Measurements from ENCODE around the gene ZKSCAN1. TPM values are rescaled to one million over a fixed set of nuclear protein-coding genes. Genes with fewer than 3 reads are reported as not detected.

ZKSCAN1 gene
- total RNA-seq, 1 donor from 2014 or later: 36.6 TPM

GRCh38 chr7:100087055-100087750 is 71.8 kb downstream of the ZKSCAN1 start:
- Histone ChIP-seq H3K27ac (peak overlapping the region; percentile 88), H3K36me3 (peaks cover 0 to 13% of the 10 kb centered on the region in 2 donors), H3K4me3 (no peak overlapping the region), H3K4me1 (peaks cover 30% of the 10 kb centered on the region), H3K27me3 (no peaks in the 10 kb centered on the region), H3K9me3 (no peaks in the 10 kb centered on the region)
- DNase-seq (ENCODE audit: extremely low spot score in 2 of 2): no peak
- TF ChIP-seq POLR2A (IDR thresholded peaks at IDR 0.05) (no peak), POLR2AphosphoS5 (IDR thresholded peaks at IDR 0.05; ENCODE audit: insufficient read depth in 1 of 2, low read depth in 1 of 2) (no peak)
- TF ChIP-seq, protein P1, sequence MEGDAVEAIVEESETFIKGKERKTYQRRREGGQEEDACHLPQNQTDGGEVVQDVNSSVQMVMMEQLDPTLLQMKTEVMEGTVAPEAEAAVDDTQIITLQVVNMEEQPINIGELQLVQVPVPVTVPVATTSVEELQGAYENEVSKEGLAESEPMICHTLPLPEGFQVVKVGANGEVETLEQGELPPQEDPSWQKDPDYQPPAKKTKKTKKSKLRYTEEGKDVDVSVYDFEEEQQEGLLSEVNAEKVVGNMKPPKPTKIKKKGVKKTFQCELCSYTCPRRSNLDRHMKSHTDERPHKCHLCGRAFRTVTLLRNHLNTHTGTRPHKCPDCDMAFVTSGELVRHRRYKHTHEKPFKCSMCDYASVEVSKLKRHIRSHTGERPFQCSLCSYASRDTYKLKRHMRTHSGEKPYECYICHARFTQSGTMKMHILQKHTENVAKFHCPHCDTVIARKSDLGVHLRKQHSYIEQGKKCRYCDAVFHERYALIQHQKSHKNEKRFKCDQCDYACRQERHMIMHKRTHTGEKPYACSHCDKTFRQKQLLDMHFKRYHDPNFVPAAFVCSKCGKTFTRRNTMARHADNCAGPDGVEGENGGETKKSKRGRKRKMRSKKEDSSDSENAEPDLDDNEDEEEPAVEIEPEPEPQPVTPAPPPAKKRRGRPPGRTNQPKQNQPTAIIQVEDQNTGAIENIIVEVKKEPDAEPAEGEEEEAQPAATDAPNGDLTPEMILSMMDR (IDR thresholded peaks at IDR 0.05): no peak
- intact Hi-C loops (cut with DNase I): no loop called here

- peak overlapping the region; percentile 88 for H3K27ac ChIP-seq
- intact Hi-C loops (cut with DNase I): no loop called here
- no peaks in the 10 kb centered on the region for H3K27me3 ChIP-seq
- peaks cover 24% of the 10 kb centered on the region for H3K4me1 ChIP-seq
- no peak for TF ChIP-seq POLR2A (IDR thresholded peaks at IDR 0.05)
- no peak for TF ChIP-seq POLR2AphosphoS5 (IDR thresholded peaks at IDR 0.05; ENCODE audit: insufficient read depth in 1 of 2, low read depth in 1 of 2)
- TF ChIP-seq, protein P1 (IDR thresholded peaks at IDR 0.05): no peak
- peak overlapping the region; percentile 94 to 95 for H3K4me3 ChIP-seq
- H3K9me3 ChIP-seq: no peaks in the 10 kb centered on the region
- peaks cover 0 to 23% of the 10 kb centered on the region in 2 donors for H3K36me3 ChIP-seq
- DNase-seq (ENCODE audit: extremely low spot score in 2 of 2): no peak
Measured at GRCh38 chr7:100088095-100088620, 72.8 kb downstream of the ZKSCAN1 start.

GRCh38 chr7:100088621-100089457 is 73.4 kb downstream of the ZKSCAN1 start, which contains the start of gene COPS6:
Gene COPS6 (plus strand): TSS chr7:100088969. CDS start chr7:100088991, 22 bp downstream.
- intact Hi-C loops (cut with DNase I): no loop called here
- TF ChIP-seq, protein P1 (IDR thresholded peaks at IDR 0.05): peak in 1 of 3 experiments; percentile 33
- peak in 1 of 2 donors; percentile 76 for TF ChIP-seq POLR2A (IDR thresholded peaks at IDR 0.05)
- TF ChIP-seq POLR2AphosphoS5 (IDR thresholded peaks at IDR 0.05; ENCODE audit: insufficient read depth in 1 of 2, low read depth in 1 of 2): peak; percentile 38 to 78
- H3K9me3 ChIP-seq: no peaks in the 10 kb centered on the region

GRCh38 chr7:100089458-100090196 is 74.2 kb downstream of the ZKSCAN1 start:
- DNase-seq (ENCODE audit: extremely low spot score in 2 of 2): no peak
- H3K27me3 ChIP-seq: no peaks in the 10 kb centered on the region
- peak overlapping the region; percentile 88 for H3K27ac ChIP-seq
- H3K4me1 ChIP-seq: peaks cover 24% of the 10 kb centered on the region
- peaks cover 0 to 34% of the 10 kb centered on the region in 2 donors for H3K36me3 ChIP-seq
- intact Hi-C loops (cut with DNase I): no loop called here
- no peak for TF ChIP-seq POLR2A (IDR thresholded peaks at IDR 0.05)
- TF ChIP-seq, protein P1 (IDR thresholded peaks at IDR 0.05): no peak
- TF ChIP-seq POLR2AphosphoS5 (IDR thresholded peaks at IDR 0.05; ENCODE audit: insufficient read depth in 1 of 2, low read depth in 1 of 2): no peak
- peak overlapping the region; percentile 94 to 95 for H3K4me3 ChIP-seq
- no peaks in the 10 kb centered on the region for H3K9me3 ChIP-seq

More at GRCh38 chr7:100088621-100089457, 73.4 kb downstream of the ZKSCAN1 start, which contains the start of gene COPS6:
- no peak for DNase-seq (ENCODE audit: extremely low spot score in 2 of 2)
- Histone ChIP-seq H3K27ac (peak within 1 kb of the TSS; percentile 88), H3K4me1 (peaks cover 24% of the 10 kb centered on the region), H3K36me3 (peaks cover 0 to 30% of the 10 kb centered on the region in 2 donors), H3K4me3 (peak within 1 kb of the TSS; percentile 94 to 95), H3K27me3 (no peaks in the 10 kb centered on the region)
